HTR-8/SVneo (cell line): Measurements from ENCODE around the gene HSPA2.

ENCODE experiments used
- DNase-seq: peaks from one replicate; pipeline ENCODE4 v3.0.0; 2011; ENCODE audit warnings: low spot score, mixed read lengths; ENCODE audit not compliant: insufficient read length
- FAIRE-seq: peaks from 2 replicates; lab custom pipeline; 2011; peaks lifted over from hg19 to GRCh38; lab: Jason Lieb, UNC

The HSPA2 gene

GRCh38 chr14:64540208-64541202 is at the start of gene HSPA2:
Gene HSPA2 (plus strand): TSS chr14:64540741. CDS start chr14:64540850, 109 bp downstream.
- DNase-seq (peak; percentile 100), FAIRE-seq (peak; percentile 100)

DNA sequence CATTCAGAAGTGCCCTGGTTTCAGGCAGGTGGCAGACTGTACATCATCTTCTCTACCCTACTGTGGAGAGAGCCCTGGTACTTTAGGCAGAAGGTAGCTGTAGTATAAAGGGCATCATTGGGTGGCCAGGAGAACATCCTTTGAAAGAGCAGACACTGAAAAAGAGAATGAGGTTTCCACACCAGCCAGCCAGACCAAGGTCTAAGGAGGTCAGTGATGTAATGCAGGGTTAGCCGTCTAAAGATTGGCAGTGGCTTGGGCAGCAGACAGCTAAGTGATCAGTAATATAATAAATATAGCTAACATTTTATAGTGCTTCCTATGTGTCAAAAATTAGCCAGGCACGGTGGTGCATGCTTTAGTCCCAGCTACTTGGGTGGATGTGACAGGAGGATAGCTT is 48.9 kb upstream of the HSPA2 start:
- DNase-seq (no peak), FAIRE-seq (peak; percentile 92)

GRCh38 chr14:64493455-64493854 is 47.1 kb upstream of the HSPA2 start:
- peak; percentile 97 for FAIRE-seq

DNA sequence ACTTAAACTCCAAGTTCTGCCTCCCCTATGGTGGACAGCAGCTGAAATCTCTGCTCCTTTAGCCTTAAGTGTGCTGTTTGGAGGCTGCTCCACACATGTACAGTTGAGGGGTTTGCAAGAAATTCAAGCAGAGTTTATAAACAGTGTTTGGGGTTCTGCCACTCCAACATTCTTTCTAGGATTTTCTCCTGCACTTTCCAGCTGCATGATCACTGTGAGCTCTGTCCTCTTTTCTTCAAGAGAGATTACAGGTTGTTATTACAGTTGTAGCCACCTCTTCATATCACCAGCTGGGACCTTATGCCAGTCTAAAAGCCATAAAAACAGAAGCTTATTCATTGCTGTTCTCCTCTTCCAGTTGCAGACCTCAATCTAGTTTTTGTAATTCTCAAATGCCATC is 45.3 kb upstream of the HSPA2 start:
- FAIRE-seq: peak; percentile 77
- no peak for DNase-seq

More at GRCh38 chr14:64493455-64493854, 47.1 kb upstream of the HSPA2 start:
- DNase-seq: no peak

GRCh38 chr14:64496764-64497163 is 43.8 kb upstream of the HSPA2 start:
- FAIRE-seq: peak; percentile 64

GRCh38 chr14:64500088-64500487 is 40.5 kb upstream of the HSPA2 start:
- no peak for FAIRE-seq
- DNase-seq: no peak

More at GRCh38 chr14:64496764-64497163, 43.8 kb upstream of the HSPA2 start:
- DNase-seq: no peak

DNA sequence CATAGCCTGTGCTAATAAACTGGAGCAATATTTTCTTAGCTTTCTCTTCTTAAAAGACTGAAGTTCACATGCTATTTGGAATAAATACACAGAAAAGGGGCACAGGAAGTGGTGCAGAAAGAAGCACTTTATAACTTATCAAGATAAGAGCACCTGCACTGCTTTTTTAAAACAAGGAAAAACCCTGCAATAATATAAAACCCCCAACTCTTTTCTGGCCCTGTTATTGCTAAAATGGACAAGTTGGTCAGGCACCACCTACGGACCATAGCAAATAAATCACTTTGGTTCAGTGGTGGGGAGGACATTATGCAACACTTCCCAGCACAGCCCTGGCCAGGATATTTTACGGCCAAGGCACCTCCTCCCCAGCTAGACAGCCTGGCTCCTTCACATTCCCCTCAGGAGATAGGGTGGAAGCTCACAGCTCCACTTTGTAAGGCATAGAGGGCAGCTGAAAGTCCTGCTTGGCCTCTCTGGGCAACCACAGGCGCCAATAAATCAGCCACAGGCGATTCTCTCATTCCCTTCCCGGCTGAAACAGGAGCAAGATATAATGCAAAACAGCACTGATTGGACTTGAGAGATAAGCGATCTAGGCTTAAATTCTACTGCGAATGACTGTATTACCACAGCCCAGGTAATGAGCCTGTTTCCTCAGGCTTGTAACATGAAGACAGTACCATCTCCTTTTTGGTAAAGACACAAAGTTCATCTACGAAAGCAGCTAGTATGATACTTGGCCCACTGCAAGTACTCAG is 39.0 kb upstream of the HSPA2 start:
- DNase-seq: peak; percentile 94
- FAIRE-seq: peak; percentile 99

- no peak for FAIRE-seq
- DNase-seq: no peak
These were observed 38.1 kb upstream of the HSPA2 start for GRCh38 chr14:64502456-64502855.

DNA sequence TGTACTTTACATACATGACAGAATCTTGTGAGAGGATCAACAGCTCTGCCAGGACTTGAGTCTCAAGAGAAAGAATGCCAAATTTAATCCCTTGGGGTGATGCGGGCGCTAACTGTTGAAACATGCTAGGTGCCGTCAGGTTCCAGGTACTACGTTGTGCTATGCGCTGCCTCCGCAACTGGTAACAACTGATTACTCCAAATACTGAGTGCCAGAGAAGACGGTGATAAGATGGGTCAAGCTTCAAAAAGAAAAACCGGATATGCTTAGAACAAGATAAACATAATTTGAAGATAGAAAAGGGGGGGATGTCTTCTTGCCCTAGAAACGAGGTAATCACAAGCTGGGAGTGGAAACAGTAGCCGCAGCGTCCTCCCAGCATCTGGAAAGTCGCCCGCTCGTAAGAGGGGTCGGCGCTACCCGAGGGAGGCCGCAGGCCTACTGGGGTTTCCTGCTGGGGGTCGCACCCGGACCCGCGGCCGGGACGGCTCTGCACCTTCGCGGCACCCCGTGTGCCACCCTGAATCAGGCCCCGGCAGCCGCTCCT is 37.6 kb upstream of the HSPA2 start:
- no peak for FAIRE-seq
- DNase-seq: no peak

DNA sequence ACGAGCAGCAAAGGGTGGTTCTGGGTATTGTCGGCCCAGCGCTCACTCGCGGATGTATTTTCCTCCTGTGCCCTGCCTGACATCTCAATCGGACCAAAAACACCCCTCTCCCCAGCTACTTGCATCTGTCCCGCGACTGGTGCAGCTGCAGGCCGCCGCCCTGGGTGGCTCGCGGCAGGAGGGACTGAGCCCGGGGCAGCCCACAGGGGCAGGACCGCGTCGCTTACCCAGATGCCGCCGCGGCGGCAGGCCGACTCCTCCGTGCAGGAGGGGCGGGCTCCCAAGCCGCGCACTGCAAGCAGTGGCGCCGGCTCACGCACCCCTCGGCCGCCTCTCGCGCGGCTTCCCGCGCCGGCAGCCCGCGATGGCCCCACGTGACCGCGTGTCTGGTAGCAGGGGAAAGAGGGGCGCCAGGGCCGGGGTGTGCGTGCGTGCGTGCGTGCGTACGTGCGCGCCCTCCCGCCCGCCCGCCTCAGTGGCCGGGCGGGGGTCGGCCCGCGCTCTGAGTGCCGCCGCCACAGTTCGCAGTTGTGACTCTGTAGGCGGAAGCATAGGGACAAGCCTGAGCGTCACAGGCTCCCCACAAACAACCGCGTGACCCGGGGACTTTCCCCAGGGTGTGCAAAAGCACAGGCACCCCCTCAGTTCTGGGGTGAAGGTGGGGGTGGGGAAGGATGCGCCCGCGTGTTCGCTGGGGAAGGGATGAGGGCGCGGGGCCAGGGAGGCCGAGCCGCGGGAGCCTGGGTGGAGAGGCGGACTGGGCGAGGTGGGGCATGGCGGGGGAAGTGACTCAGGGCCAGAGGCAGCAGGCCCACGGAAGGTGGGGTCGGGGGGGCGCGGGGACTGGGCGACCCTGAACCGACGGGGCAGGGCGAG is 36.9 kb upstream of the HSPA2 start, which contains the start of gene ZBTB25:
TSS of gene ZBTB25 (minus strand) at position 405 of the 876 bp plus-strand sequence. CDS start 13,305 bp downstream, outside the sequence.
- peak; percentile 100 for FAIRE-seq

DNA sequence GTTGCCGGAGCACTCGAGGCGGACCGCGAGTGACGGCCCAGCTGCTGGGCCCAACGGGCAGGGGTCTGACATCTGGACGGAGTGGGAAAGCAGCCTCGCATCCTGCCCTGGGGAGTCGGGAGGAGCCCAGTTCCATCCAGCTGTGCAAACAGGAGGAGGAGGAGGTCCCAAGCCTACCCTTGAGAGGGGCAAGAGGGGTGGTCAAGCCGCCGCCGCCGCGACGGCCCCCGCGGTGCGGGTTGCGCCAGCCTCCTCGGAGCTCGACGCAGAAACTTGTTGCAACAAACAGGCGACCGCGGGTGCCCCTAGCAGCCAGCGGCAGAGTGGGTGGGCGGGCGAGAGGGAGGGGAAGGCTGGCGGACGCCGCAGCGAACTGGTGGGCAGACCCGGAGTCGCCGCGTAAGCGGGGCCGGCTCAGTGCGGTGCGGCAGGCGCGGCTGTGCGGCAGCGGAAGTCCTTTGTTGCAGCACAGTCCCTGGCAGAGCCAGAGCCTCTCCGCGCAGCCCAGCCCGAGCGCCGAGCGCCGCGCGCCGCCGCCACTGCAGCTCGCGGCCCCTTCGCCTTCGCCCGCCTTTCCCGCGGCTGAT is 36.1 kb upstream of the HSPA2 start, which contains the start of gene ZBTB1:
TSS of gene ZBTB1 (plus strand) at position 461 of the 587 bp plus-strand sequence. CDS start 16,735 bp downstream, outside the sequence.
- FAIRE-seq: no peak
- DNase-seq: peak; percentile 87

More for the DNA sequence above, 36.9 kb upstream of the HSPA2 start, which contains the start of gene ZBTB25:
- DNase-seq: peak; percentile 98

- no peak for FAIRE-seq
These were observed 35.4 kb upstream of the HSPA2 start for GRCh38 chr14:64504897-64505794.

DNA sequence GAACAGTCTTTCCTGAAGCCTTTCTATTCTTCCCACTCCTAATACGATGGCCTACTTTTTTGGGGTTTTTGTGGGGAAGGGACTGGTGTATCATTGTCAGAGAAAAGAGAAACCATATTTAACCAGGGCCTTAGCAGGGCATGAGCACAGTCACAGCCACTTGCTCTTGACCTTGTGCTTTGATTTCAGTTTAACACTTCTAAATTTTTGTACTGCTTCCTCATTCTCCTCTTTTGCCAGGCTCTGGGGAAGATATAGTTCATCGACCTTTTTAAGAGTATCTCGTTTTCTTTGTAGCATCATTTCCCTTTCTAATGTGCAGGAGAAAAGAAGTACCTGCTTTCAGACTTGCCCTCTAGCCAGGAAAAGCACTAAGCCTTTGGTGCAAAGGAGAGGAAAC is 33.8 kb upstream of the HSPA2 start:
- no peak for FAIRE-seq
- DNase-seq: no peak

More at GRCh38 chr14:64504897-64505794, 35.4 kb upstream of the HSPA2 start:
- DNase-seq: peak; percentile 99

GRCh38 chr14:64507376-64508156 is 33.0 kb upstream of the HSPA2 start:
- FAIRE-seq (peak; percentile 93), DNase-seq (peak; percentile 57)

DNA sequence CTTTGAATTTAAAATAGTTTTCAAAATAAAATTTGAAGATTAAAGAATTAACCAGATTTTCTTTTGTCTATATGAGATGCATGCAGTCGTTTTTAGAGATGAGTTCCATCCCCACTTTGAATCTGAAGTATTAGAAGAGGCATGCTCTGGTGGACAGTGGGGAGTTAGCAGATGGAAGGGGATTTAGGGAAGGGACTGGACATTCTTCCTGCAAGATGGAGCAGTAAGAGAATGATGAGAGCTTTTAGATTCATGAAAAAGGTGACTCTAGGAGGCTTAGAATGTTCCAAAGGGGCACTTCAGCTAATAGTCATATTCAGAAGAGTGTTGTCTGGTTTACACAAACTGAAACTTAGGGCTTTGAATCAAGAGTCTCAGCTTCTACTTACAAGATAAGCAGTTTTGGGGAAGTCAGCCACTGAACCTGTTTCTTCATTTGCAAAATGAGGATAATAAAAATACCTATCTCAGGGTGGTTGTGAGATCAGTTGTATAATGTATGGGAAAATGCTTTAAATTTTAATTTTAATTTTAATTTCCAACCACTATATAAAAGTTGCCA is 32.2 kb upstream of the HSPA2 start:
- DNase-seq (no peak), FAIRE-seq (peak; percentile 80)

GRCh38 chr14:64509036-64509435 is 31.5 kb upstream of the HSPA2 start:
- no peak for DNase-seq
- no peak for FAIRE-seq
